ENCODE measurements around the gene CPNE7. TPM values are rescaled to one million over a fixed set of nuclear protein-coding genes. Genes with fewer than 3 reads are reported as not detected.
"Not testable (repeated sequence)": the region's sequence is repeated elsewhere in the genome, so short reads cannot be mapped to it uniquely, and the experiment has no call there.

Gene CPNE7
- total and polyA plus RNA-seq, 2 donors (not counting 1 experiment from before 2014, with no cell fraction given): 10.2 to 53.0 TPM

GRCh38 chr16:89584768-89585549, 9.4 kb downstream of the CPNE7 start:
- TF ChIP-seq, protein P1, sequence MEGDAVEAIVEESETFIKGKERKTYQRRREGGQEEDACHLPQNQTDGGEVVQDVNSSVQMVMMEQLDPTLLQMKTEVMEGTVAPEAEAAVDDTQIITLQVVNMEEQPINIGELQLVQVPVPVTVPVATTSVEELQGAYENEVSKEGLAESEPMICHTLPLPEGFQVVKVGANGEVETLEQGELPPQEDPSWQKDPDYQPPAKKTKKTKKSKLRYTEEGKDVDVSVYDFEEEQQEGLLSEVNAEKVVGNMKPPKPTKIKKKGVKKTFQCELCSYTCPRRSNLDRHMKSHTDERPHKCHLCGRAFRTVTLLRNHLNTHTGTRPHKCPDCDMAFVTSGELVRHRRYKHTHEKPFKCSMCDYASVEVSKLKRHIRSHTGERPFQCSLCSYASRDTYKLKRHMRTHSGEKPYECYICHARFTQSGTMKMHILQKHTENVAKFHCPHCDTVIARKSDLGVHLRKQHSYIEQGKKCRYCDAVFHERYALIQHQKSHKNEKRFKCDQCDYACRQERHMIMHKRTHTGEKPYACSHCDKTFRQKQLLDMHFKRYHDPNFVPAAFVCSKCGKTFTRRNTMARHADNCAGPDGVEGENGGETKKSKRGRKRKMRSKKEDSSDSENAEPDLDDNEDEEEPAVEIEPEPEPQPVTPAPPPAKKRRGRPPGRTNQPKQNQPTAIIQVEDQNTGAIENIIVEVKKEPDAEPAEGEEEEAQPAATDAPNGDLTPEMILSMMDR (conservative IDR thresholded peaks at IDR 0.05 in 1 of 2, IDR thresholded peaks at IDR 0.05 in 1 of 2; ENCODE audit: low read depth in 1 of 2, low read length in 2 of 2): no peak
- no peak for TF ChIP-seq EZH2 (IDR thresholded peaks at IDR 0.05; ENCODE audit: low read length, missing control alignments)
- no peaks in the 10 kb centered on the region for H3K79me2 ChIP-seq (ENCODE audit: control insufficient read depth, insufficient read depth, low read length)
- no peak overlapping the region for H3K27ac ChIP-seq (ENCODE audit: insufficient read depth, low read length)
- H3K36me3 ChIP-seq (ENCODE audit: control insufficient read depth, insufficient read depth, low read length): peaks cover 6% of the 10 kb centered on the region
- peaks cover 17% of the 10 kb centered on the region for H3K4me1 ChIP-seq (ENCODE audit: control insufficient read depth, extremely low read depth, insufficient read depth, low read length)
- peaks cover 2% of the 10 kb centered on the region for H3K9me3 ChIP-seq (ENCODE audit: control insufficient read depth, insufficient read depth, low read depth, low read length)
- peak in 1 of 2 donors; percentile 60 for DNase-seq (ENCODE audit: low read depth in 2 of 2)
- no peaks in the 10 kb centered on the region for H3K27me3 ChIP-seq (ENCODE audit: control insufficient read depth, insufficient read depth, low read length)
- H3K9ac ChIP-seq (ENCODE audit: insufficient read depth, low read length): no peak overlapping the region
- no peak overlapping the region for H3K4me2 ChIP-seq (ENCODE audit: extremely low read depth, insufficient read depth, low read length)
- no peaks in the 10 kb centered on the region for H4K20me1 ChIP-seq (ENCODE audit: control insufficient read depth, extremely low read depth, insufficient read depth, low read length)
- H2AFZ ChIP-seq (ENCODE audit: low read length): no peak overlapping the region
- no peak overlapping the region for H3K4me3 ChIP-seq (replicated peaks in 1 of 4; ENCODE audit: control extremely low read depth in 1 of 4, insufficient read depth in 1 of 4, low read depth in 3 of 4, low read length in 4 of 4)

DNA sequence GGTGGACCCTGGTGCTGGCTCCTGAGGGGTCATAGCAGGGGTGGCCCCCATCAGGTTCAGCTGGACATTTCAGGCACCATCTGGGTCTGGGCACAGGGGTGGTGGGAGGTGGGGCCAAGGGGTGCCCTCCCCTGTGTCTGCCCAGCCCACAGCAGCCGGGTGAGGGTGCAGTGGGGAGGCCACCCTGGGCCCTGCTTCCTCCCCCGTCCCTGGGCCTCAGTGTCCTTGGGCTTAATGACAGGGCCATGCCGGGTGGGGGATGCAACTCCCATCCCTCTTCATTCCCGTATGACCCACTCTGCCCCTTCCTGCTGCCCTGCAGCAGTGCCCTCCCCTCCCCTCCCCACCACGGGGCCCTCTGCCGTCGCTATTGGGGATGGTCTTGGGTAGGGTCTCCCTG, 10.7 kb downstream of the CPNE7 start:
- Histone ChIP-seq H3K4me1 (ENCODE audit: control insufficient read depth, extremely low read depth, insufficient read depth, low read length) (peaks cover 13% of the 10 kb centered on the region), H3K9ac (ENCODE audit: insufficient read depth, low read length) (no peak overlapping the region), H3K79me2 (ENCODE audit: control insufficient read depth, insufficient read depth, low read length) (no peaks in the 10 kb centered on the region), H4K20me1 (ENCODE audit: control insufficient read depth, extremely low read depth, insufficient read depth, low read length) (no peaks in the 10 kb centered on the region), H3K9me3 (ENCODE audit: control insufficient read depth, insufficient read depth, low read depth, low read length) (no peaks in the 10 kb centered on the region), H3K27me3 (ENCODE audit: control insufficient read depth, insufficient read depth, low read length) (no peaks in the 10 kb centered on the region), H3K36me3 (ENCODE audit: control insufficient read depth, insufficient read depth, low read length) (peaks cover 4% of the 10 kb centered on the region), H3K27ac (ENCODE audit: insufficient read depth, low read length) (no peak overlapping the region), H2AFZ (ENCODE audit: low read length) (no peak overlapping the region), H3K4me3 (replicated peaks in 1 of 4; ENCODE audit: control extremely low read depth in 1 of 4, insufficient read depth in 1 of 4, low read depth in 3 of 4, low read length in 4 of 4) (no peak overlapping the region), H3K4me2 (ENCODE audit: extremely low read depth, insufficient read depth, low read length) (no peak overlapping the region)
- DNase-seq (ENCODE audit: low read depth in 2 of 2): no peak
- TF ChIP-seq, protein P1 (conservative IDR thresholded peaks at IDR 0.05 in 1 of 2, IDR thresholded peaks at IDR 0.05 in 1 of 2; ENCODE audit: low read depth in 1 of 2, low read length in 2 of 2): no peak
- TF ChIP-seq EZH2 (IDR thresholded peaks at IDR 0.05; ENCODE audit: low read length, missing control alignments): no peak

- peak; percentile 37 to 52 for DNase-seq (ENCODE audit: low read depth in 2 of 2)
- Histone ChIP-seq H3K9me3 (ENCODE audit: control insufficient read depth, insufficient read depth, low read depth, low read length) (no peaks in the 10 kb centered on the region), H3K9ac (ENCODE audit: insufficient read depth, low read length) (no peak overlapping the region), H3K4me3 (replicated peaks in 1 of 4; ENCODE audit: control extremely low read depth in 1 of 4, insufficient read depth in 1 of 4, low read depth in 3 of 4, low read length in 4 of 4) (no peak overlapping the region), H4K20me1 (ENCODE audit: control insufficient read depth, extremely low read depth, insufficient read depth, low read length) (no peaks in the 10 kb centered on the region), H2AFZ (ENCODE audit: low read length) (no peak overlapping the region), H3K27me3 (ENCODE audit: control insufficient read depth, insufficient read depth, low read length) (no peaks in the 10 kb centered on the region), H3K4me1 (ENCODE audit: control insufficient read depth, extremely low read depth, insufficient read depth, low read length) (peaks cover 9% of the 10 kb centered on the region), H3K4me2 (ENCODE audit: extremely low read depth, insufficient read depth, low read length) (no peak overlapping the region), H3K36me3 (ENCODE audit: control insufficient read depth, insufficient read depth, low read length) (peaks cover 4% of the 10 kb centered on the region), H3K27ac (ENCODE audit: insufficient read depth, low read length) (peak overlapping the region; percentile 27), H3K79me2 (ENCODE audit: control insufficient read depth, insufficient read depth, low read length) (no peaks in the 10 kb centered on the region)
- TF ChIP-seq, protein P1 (conservative IDR thresholded peaks at IDR 0.05 in 1 of 2, IDR thresholded peaks at IDR 0.05 in 1 of 2; ENCODE audit: low read depth in 1 of 2, low read length in 2 of 2): no peak
- TF ChIP-seq EZH2 (IDR thresholded peaks at IDR 0.05; ENCODE audit: low read length, missing control alignments): no peak
These were observed 11.3 kb downstream of the CPNE7 start for GRCh38 chr16:89586853-89587252.

GRCh38 chr16:89587676-89588075, 12.1 kb downstream of the CPNE7 start:
- not testable (repeated sequence) for H3K27me3 ChIP-seq (ENCODE audit: control insufficient read depth, insufficient read depth, low read length); H3K4me3 ChIP-seq (replicated peaks in 1 of 4; ENCODE audit: control extremely low read depth in 1 of 4, insufficient read depth in 1 of 4, low read depth in 3 of 4, low read length in 4 of 4); H2AFZ ChIP-seq (ENCODE audit: low read length); H3K36me3 ChIP-seq (ENCODE audit: control insufficient read depth, insufficient read depth, low read length); H4K20me1 ChIP-seq (ENCODE audit: control insufficient read depth, extremely low read depth, insufficient read depth, low read length); H3K4me1 ChIP-seq (ENCODE audit: control insufficient read depth, extremely low read depth, insufficient read depth, low read length); DNase-seq (ENCODE audit: low read depth in 2 of 2); H3K27ac ChIP-seq (ENCODE audit: insufficient read depth, low read length); H3K9ac ChIP-seq (ENCODE audit: insufficient read depth, low read length); H3K9me3 ChIP-seq (ENCODE audit: control insufficient read depth, insufficient read depth, low read depth, low read length); H3K4me2 ChIP-seq (ENCODE audit: extremely low read depth, insufficient read depth, low read length); H3K79me2 ChIP-seq (ENCODE audit: control insufficient read depth, insufficient read depth, low read length)
